Esophagus mucosa (tissue), 1 donor: ENCODE data around the gene RHBDL1. TPM values are rescaled to one million over a fixed set of nuclear protein-coding genes. Genes with fewer than 3 reads are reported as not detected.

ENCODE experiments used
- ATAC-seq: fragments of 200-7000 bp; cut with Tn5 transposase; one replicate; pipeline ENCODE4 v1.9.1; 2020
- total RNA-seq: library from RNA; stranded (reverse); gene quantifications from one replicate; pipeline ENCODE4 v1.2.4, GENCODE V29; 2023
- donor health status: DM: yes; HTN: yes; CAD: no.

The RHBDL1 gene
- total RNA-seq = 1.0 TPM

GRCh38 chr16:674968-675883, at the start of gene RHBDL1:
TSS of gene RHBDL1 (plus strand) at chr16:675671. CDS start at chr16:675791, 120 bp downstream.
- no peak for ATAC-seq

- ATAC-seq = no peak
Measured at GRCh38 chr16:625977-626765, 49.3 kb upstream of the RHBDL1 start.

- peak; percentile 73 for ATAC-seq
Measured at GRCh38 chr16:626787-627453, 48.6 kb upstream of the RHBDL1 start.

GRCh38 chr16:627454-628239, 47.8 kb upstream of the RHBDL1 start:
- ATAC-seq = no peak

GRCh38 chr16:628321-629061, 47.0 kb upstream of the RHBDL1 start:
- ATAC-seq = no peak

GRCh38 chr16:629185-629832, 46.2 kb upstream of the RHBDL1 start:
- ATAC-seq = no peak

GRCh38 chr16:629833-630248, 45.6 kb upstream of the RHBDL1 start:
- no peak for ATAC-seq

GRCh38 chr16:630249-630814, 45.1 kb upstream of the RHBDL1 start:
- no peak for ATAC-seq

- ATAC-seq = no peak
Measured at GRCh38 chr16:630815-631405, 44.6 kb upstream of the RHBDL1 start, which contains the start of gene WFIKKN1. TSS of gene WFIKKN1 (plus strand) at chr16:630985. CDS start at chr16:631254, 269 bp downstream.

- ATAC-seq = no peak
Measured at GRCh38 chr16:631808-632358, 43.6 kb upstream of the RHBDL1 start.

- ATAC-seq = no peak
Measured at GRCh38 chr16:632486-633335, 42.8 kb upstream of the RHBDL1 start.

GRCh38 chr16:633336-634050, 42.0 kb upstream of the RHBDL1 start:
- ATAC-seq = no peak

GRCh38 chr16:634051-634670, 41.3 kb upstream of the RHBDL1 start:
- no peak for ATAC-seq

GRCh38 chr16:634996-635395, 40.5 kb upstream of the RHBDL1 start:
- no peak for ATAC-seq

- ATAC-seq = no peak
Measured at GRCh38 chr16:635573-636205, 39.8 kb upstream of the RHBDL1 start.

- peak; percentile 81 for ATAC-seq
Measured at GRCh38 chr16:636206-637080, 39.0 kb upstream of the RHBDL1 start, which contains the start of gene METTL26. TSS of gene METTL26 (minus strand) at chr16:636305. CDS start at chr16:636290, 15 bp downstream.
